ENCODE results near the gene CDC25A.

DNA sequence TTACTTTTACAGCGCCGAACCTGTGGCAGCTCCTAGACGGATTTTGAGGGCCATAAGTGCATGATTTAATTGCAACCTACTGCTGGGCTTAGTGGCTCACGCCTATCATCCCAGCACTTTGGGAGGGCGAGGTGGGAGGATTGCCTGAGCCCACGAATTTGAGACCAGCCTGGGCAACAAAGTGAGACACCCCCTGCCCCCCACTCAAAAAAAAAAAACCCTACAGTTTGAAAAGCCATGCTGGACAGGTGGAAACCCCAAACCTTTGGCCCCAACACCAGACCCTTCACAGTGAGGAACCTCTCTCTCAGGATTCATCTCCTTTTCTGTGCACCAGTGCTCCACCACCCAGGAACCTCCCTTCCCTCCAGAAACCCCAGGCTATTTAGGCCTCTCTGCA is 1.1 kb upstream of the CDC25A start:
- no peak for TF ChIP-seq EZH2phosphoT487 (IDR thresholded peaks at IDR 0.05; ENCODE audit: low read depth, severe bottlenecking, unreplicated experiment)
- TF ChIP-seq, protein P1, sequence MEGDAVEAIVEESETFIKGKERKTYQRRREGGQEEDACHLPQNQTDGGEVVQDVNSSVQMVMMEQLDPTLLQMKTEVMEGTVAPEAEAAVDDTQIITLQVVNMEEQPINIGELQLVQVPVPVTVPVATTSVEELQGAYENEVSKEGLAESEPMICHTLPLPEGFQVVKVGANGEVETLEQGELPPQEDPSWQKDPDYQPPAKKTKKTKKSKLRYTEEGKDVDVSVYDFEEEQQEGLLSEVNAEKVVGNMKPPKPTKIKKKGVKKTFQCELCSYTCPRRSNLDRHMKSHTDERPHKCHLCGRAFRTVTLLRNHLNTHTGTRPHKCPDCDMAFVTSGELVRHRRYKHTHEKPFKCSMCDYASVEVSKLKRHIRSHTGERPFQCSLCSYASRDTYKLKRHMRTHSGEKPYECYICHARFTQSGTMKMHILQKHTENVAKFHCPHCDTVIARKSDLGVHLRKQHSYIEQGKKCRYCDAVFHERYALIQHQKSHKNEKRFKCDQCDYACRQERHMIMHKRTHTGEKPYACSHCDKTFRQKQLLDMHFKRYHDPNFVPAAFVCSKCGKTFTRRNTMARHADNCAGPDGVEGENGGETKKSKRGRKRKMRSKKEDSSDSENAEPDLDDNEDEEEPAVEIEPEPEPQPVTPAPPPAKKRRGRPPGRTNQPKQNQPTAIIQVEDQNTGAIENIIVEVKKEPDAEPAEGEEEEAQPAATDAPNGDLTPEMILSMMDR (IDR thresholded peaks at IDR 0.05; ENCODE audit: poor library complexity): no peak

Data from hepatocyte (in vitro differentiated cells).